Heart left ventricle (tissue), 13 donors: Measurements from ENCODE around the gene SH2D3C.

Experiments
- POLR2A ChIP-seq, 2 donors: fragments of 450-650 bp; IDR thresholded peaks; one replicate each; pipeline ENCODE4 v1.6.1; 2017; ENCODE audit warnings: antibody characterized with exemption in 2 of 2, mild to moderate bottlenecking in 2 of 2, moderate library complexity in 2 of 2
- TF ChIP-seq, protein P1 (sequence below), 12 donors: fragments of 200-600 bp; sonication (generic) in 4 of 12; IDR thresholded peaks; one replicate each; pipeline versions ENCODE4 v1.5.0 to v1.8.0; 2018 to 2022; ENCODE audit warnings: antibody characterized with exemption in 12 of 12, mild to moderate bottlenecking in 5 of 12
- donor health status: ischemic (EF 13 %, LVEDD 7.1; RV severe dilation, severe dysfunction).
- donor health status: DM: no; HTN: yes; CAD: no.
- donor health status: DM: no; HTN: no; CAD: no.
- donor health status: ischemic (EF 25% LVEDD 6.9; RV normal size, moderate dysfunction).
- donor health status: ischemic (EF 25% LVEDD 5.7; RV mildly dilated, moderate dysfunction).
- donor health status: ischemic (EF 35%, LVEDD 5.7; RV mildly dilated, moderate dysfunction).
- donor health status: nonischemic (EF 11% LVEDD 7.7; RV severe dilation, severe dysfunction).
- donor health status: DM: yes; HTN: yes; CAD: no.
- donor health status: PGD.
- donor health status: ischemic (EF 29% LVEDD 5.4; RV normal size, mild dysfunction).
- donor health status: nonischemic (EF 23%, LVEDD 6.1; RV moderate dilation, normal function).

DNA sequence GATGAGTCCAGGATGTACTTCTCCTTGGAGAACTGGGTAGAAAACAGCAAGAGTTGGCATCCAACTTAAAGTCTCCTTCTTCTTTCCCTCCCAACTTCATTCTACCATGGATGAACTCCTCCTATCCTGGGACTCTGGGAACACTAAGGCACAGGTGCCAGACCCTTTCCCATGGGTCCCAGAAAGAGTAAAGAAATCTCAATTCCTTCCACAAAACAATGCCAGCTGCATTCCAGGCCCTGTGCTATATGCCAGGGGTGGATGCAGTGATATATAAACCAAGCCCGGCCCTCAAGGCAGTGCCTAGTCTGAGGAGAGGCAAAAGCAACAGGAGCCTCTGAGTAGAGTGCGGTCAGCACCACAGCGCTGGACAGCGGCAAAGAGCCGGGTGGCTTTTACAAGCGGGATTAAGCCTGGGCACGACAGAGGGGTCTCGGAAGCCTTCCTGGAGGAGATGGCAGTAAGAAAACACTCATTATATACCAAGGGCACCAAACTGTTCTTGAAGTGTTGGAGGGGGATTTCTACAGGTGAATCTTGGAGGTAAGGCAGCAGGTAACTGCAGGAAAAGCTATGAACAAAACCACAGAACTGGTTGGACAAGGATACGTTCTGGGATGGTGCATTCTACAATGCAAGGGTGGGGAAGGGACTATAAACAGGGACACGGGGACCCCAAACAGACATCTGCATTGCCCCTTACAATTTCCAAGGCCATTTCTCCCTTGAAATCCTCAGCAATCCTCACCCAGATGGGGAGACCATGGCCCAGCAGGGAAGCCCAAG is 27.0 kb downstream of the SH2D3C start:
- TF ChIP-seq POLR2A (IDR thresholded peaks at IDR 0.05): no peak
- TF ChIP-seq, protein P1, sequence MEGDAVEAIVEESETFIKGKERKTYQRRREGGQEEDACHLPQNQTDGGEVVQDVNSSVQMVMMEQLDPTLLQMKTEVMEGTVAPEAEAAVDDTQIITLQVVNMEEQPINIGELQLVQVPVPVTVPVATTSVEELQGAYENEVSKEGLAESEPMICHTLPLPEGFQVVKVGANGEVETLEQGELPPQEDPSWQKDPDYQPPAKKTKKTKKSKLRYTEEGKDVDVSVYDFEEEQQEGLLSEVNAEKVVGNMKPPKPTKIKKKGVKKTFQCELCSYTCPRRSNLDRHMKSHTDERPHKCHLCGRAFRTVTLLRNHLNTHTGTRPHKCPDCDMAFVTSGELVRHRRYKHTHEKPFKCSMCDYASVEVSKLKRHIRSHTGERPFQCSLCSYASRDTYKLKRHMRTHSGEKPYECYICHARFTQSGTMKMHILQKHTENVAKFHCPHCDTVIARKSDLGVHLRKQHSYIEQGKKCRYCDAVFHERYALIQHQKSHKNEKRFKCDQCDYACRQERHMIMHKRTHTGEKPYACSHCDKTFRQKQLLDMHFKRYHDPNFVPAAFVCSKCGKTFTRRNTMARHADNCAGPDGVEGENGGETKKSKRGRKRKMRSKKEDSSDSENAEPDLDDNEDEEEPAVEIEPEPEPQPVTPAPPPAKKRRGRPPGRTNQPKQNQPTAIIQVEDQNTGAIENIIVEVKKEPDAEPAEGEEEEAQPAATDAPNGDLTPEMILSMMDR (IDR thresholded peaks at IDR 0.05): no peak
